PC-9 (cell line): ENCODE data around the gene CROT.

Experiments used
- CTCF ChIP-seq: fragments of 200-600 bp; sonication (generic); conservative IDR thresholded peaks from 2 replicates; pipeline ENCODE4 v1.6.1; 2017; ENCODE audit warnings: mixed run types, antibody characterized with exemption, mild to moderate bottlenecking, moderate library complexity
- EZH2 ChIP-seq: fragments of 200-600 bp; sonication (generic); IDR thresholded peaks from 2 replicates; pipeline ENCODE4 v1.8.0; 2017; ENCODE audit warnings: antibody characterized with exemption, low read depth

- TF ChIP-seq EZH2 (no peak), CTCF (no peak)
Observed at GRCh38 chr7:87356448-87356847, 11.0 kb downstream of the CROT start.
